GM19023 (cell line): Measurements from ENCODE around the gene MEGF9.
A peak's percentile ranks its signal among the peaks of the same experiment; 100 is the strongest.

Source experiments
- ATAC-seq: cut with Tn5 transposase; IDR thresholded peaks from one replicate; pipeline ENCODE4 v1.9.1; 2021; ENCODE audit warnings: mild to moderate bottlenecking, moderate library complexity; ENCODE audit not compliant: unreplicated experiment

The MEGF9 gene

DNA sequence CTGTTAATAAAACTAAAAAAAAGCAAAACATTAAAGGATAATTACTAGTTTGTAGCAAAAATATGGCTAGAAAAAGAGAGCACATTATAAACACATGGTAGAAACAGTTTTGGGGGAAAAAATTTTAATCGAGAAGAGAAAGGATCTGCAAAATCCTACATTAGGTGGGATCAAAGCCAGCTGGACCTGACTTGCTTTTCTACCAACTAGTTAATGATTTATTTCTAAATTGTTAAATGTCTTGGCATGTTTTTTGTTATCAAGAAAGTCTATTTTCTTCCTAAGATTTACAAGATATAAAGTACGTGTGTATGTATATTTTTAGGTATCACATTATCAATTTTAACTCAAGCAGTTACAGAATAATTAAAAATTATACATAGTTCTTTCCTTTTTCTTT is 87.2 kb downstream of the MEGF9 start:
- ATAC-seq: no peak

DNA sequence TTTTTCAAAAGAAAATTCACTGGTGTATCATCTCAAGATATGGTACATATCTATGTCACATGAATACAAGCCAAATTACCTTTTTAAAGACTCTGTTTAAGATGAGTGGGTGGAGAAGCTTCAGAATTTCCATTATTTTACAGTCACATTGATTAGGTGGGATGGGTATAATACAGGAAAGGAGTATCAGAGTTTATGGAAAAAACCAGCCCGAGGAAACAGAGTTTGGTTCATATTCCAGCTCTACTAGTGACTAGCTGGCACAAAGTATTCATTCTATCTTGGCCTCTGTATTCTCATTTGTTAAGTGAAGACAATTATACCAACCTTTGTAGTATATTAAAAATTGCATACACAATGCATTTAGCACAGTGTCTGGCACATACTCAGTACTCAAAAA is 87.8 kb downstream of the MEGF9 start:
- no peak for ATAC-seq

DNA sequence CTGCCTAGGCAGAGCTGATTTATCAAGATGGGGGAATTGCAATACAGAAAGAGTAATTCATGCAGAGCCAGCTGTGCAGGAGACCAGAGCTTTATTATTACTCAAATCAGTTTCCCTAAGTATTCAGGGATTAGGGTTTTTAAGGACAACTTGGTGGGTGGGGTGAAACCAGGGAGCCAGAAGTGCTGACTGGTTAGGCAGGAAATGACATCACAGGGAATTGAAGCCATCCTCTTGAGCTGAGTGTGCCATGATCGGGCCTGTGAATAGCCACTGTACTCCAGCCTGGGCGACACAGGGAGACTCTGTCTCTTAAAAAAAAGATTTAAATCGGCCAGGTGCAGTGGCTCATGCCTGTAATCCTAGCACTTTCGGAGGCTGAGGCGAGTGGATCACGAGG is 89.0 kb downstream of the MEGF9 start:
- no peak for ATAC-seq

DNA sequence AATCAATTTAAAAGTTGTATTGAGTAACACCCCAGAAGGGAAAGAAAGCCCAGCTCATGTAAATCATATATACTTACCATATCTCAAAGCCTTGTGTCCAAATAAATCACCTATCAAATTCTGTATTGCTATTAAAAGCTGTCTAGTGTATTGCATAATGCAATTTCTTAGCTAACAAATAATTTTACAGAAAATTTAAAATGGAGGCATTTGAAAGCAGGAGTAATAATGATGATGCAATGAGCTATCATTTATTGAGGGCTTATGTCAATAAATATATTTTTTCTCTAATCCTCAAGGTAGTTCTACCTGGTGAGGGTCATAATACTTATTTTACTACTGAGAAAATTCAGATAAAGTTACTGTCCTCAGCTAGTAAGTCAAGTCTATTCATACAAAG is 91.5 kb downstream of the MEGF9 start:
- no peak for ATAC-seq

DNA sequence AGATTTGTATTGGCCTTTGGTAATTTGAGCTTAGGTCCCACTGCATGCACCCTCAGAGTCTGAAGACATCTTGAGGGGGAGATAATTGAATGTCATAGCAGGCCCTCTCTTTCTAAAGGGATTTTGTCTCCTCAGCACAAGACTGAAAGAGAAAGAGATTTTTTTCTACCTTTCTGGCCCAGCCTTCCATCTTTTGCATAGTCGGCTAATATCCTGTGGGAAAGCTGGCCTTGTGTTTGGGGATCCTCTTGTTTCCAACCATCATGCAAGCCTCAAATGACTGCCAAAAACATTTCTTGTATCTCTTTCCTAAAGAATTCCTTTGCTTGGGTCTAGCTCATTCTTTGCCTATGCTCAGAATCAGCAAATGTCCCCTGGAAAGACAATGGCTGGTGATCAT is 92.3 kb downstream of the MEGF9 start:
- no peak for ATAC-seq

DNA sequence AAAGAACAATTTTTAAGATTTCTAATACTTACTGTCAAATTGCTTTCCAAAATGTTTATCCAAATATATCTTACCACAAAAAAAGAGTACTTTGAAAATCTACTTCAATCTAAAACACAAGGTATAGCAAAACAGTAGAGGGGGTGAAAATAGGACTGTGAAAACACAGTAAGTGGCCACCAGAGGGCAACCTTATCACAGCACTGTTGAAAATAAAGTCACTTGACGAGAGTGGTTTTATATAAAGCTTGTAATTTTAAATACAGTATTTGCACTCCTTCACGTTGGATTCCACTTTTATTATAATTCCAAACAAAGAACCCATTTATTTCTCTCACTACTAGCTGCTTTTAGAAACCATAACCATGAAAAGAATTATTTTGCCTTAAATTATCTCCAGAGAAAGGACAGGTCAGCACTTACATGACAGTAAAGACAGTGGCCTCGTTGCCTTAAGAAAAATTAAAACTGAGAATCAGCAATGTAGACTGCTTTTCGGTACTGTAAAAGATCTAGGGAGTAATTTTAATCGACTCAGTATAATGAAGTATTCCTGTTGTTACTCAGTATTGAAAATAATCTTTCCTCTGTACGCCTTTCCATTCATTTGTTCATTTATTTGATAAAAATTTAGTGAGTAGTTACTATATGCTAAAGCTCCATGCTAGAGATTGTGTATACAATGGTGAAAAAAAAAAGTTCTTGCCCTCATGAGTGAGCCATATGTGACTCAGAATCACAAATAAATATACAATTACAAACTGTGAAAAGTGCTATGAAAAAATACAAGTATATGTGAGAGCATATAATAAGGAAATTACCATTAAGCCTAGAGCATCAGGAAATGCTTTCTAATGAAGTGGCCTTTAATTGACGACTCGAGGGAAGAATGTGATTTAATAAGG is 94.3 kb downstream of the MEGF9 start:
- no peak for ATAC-seq

DNA sequence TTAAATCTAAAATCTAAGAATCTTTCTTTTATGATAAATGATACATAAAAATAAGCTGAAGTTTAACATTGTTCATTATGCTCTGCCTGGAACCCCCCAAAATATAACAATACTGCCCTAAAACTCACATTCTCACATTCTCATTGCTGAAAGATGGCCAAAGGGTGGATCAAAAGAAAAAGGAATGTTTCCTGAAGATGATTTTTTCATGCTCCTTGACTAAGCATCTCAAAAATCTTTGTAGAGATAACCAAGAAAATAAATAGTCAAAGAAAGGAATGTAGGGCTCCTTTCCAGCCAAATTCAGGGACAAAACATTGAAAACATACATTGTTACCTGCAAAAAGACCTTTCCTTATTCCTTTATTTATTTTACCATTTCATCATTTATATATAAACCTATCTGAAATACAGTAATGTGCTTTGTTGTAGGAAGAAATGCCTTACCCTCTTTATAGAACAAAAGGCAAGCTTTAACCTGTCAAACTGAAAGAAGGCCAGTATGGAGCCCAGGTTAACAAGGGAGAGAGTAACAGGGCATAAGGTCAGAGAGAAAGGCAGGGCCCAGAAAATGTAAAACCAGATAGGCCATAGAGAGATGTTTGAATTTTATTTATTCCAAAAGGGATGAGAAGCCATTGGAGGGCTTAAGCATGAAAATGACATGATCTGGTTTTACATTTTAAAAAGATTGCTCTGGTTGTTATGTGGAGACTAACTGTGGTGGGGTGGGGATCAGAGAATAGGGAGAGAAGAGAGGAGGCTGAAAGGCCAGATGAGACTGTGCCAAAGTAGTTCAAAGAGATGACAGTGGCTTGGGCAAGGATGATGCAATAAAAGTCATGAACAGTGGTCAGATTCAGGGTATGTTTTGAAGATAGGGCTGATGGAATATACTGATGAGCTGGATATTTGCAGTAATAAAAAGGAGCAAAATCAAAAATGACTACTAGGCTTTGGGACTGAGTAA is 97.0 kb downstream of the MEGF9 start:
- ATAC-seq: no peak

DNA sequence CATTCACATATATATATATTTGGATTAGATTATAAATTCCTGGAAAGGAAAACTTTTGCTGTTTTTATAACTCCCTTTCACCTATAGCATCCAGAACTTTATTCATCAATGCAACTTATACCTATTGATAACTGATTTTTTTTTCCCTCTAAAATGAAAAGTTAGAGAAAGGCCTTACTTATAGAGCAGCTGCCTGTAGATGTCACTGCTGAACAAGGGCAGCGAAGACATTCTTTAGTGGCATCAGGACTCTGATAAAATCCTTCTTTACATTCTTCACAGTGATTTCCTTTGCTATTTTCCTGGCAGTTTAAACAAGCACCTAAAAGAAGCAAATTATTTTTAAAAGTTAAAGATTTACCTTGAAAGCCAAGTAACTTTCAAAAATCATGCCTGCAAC is 102.1 kb downstream of the MEGF9 start:
- no peak for ATAC-seq

DNA sequence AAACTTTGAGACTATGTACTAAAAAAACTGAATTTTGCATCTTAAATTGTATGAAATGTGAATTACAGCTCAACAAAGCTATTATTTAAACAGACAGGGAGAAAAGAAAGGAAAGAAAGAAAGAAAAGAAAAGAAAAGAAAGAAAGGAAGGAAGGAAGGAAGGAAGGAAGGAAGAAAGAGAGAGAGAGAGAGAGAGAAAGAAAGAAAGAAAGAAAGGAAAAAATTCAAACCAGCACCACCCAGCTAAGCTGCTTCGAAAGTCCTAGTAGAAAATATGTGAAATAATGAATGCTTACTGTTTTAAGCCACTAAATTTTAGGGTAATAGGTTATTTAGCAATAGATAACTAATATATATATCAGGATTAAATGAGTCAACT is 102.6 kb downstream of the MEGF9 start:
- no peak for ATAC-seq

DNA sequence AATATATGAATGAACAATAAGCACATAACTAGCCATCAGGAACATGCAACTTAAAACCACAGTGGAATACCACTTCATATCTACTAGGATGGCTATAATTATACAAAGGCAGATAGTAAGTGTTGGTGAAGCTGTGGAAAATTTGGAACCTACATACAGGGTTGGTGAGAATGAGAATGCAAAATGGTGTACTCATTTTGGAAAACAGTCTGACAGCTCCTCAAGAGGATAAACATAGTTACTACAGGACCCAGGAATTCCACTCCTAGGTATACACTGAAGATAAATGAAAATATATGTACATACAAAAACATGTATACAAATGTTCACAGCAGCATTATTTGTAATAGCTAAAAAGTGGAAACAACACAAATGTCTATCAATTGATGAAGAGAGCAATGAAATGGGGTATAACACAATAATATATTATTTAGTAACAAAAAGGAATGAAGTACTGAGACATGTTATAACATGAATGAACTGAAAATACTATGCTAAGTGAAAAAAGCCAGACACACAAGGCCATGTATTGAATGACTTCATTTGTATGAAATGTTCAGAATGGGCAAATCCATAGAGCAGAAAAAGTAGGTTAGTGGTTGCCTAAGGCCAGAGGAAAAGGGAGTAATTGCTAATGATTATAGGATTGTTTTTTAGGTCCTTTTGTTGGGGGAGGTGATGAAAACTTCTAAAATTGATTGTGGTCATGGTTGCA is 103.1 kb downstream of the MEGF9 start:
- no peak for ATAC-seq

DNA sequence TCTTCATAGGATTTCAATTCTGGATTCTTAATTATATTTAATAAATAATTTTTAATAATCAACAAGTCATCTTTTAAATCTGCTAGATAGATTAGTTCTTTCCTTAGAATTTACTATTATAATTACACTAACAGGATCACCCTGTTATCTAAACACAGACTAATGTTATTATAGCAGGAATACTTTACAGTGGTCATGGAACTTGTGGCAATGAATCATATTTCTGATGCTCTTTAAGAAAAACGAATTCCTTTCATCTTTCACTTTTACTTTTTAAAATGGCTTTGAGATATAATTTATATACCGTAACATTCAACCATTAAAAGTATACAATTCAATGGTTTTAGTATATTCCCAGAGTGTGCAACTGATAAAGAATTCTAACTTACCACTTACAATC is 104.6 kb downstream of the MEGF9 start:
- no peak for ATAC-seq

DNA sequence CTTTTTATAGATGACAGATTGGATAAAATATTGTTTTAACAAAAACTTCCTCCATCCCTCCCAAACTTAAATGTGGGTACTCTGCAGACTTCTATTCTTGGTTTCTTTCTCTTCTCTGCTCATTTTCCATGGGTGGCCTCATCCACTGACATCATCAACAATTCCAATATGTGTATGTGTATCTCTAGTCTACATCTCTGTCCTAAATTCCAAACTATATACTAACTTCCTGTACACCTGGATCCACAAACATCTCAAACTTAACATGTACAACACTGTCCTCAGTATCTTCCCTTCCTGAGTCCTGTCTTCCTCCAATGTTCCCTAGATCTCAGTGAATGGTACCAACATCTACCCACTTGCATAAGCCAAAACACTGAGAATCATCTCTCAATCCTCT is 105.8 kb downstream of the MEGF9 start:
- no peak for ATAC-seq

DNA sequence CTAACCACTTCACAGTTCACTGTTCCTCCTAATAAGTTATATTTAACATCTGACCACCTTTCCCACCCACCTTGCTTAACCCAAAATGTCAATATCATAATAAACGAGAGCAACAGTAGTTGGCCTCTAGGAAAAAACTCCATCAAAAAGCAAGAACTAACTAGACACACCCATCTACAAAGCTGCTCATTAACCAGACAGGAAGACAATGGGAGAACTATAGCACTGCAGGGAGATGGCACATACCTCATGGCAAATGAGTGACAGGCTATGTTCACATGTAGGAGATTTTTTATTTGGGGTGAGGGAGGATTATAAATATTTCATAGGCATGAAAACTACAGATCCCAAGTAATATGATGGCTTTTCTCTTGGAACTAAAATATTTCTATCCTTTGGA is 110.7 kb downstream of the MEGF9 start:
- ATAC-seq: no peak

DNA sequence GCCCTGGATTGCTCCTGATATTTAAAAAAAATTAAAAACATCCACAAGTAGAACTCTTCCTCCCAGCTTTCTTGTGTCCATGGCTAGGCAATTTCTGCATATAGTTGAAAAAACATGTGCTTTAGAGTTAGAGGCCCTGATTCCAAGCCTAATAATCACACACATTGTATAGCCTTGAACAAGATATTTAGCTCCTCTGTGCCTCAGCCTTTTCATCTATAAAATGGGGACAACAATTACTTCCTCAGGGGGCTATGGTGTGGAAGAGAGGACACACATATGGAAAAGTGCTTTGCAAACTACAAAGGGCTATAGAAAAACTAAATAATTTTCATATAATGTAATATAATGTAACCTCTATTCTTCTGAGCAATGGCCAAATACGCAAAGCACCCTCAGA is 111.3 kb downstream of the MEGF9 start:
- no peak for ATAC-seq

DNA sequence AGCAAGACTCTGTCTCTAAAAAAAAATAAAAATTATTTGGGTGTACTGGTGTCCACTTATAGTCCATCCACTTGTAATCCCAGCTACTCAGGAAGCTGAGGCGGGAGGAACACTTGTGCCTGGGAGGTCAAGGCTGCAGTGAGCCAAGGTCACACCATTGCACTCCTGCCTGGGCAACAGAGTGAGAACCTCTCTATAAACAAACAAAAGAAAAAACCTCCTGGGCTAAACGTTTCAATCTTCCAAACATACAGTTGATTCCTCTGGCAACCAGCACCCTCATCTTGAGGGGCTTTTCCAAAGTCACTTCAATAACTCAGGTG is 120.4 kb downstream of the MEGF9 start:
- ATAC-seq: no peak

DNA sequence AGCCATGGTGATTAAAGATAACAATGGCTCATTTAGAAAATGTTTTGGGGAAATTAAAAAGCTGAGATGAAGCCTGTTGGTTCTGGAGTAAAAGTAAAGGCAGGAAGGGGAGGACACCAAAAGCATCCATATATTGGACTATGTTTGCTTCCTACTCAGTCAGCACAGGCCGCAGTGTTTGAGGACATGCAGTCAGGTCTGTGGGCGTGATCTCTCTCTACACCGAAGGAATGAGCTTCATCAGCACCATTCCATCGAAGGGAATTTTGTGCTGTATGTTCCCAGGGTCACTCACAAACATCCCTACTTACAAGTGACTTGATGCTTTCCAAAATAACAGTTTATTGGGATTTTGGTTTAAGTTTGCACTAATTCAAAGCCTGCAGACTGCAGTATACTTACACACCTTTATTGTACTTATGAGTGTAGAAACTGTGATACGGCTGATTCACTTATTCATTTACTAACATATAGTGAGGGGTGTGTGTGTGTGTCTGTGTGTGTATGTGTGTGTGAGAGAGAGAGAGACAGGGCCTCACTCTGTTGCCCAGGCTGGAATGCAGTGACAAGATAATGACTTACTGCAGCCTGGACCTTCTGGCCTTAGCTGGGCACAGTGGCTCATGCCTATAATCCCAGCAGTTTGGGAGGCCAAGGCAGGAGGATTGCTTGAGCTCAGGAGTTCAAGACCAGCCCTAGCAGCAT is 120.9 kb downstream of the MEGF9 start:
- no peak for ATAC-seq

DNA sequence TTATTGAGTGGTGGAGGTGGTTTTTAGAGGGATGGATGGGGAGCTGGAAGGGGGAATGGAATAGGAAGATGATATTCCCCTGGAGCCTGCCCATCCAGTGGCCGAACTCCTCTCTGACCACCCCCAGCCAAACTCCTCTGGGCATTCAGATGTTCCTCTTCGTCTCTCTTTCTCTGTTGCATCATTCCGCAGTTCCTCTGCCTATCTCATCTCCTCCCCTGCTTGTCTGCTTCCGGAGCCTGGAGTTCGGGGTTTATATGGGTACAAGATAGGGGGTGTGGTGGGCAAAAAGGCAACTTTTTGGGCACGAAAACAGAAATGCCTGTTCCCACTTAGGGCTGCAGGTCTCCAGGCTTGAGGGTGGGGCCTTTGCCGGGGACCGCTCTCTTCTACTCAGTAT is 122.1 kb downstream of the MEGF9 start:
- ATAC-seq: no peak

DNA sequence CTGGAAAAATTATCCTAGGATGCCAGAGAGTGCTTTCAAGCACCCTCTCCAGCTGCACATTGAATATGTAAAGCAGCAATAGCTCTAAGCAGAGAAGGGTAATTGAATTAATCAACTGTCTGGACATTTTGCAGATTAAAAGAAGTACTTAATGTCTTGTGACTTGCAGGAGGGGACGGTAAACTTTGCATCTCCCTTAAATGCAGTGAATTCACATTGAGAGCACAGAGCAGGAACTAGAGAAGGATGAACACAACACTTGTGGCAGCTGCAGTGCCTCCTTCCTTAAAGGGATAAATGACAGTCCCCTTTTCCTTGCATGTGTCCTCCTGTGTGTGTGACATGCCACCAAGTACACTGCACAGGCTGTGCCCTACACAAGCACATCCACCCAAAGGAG is 126.9 kb downstream of the MEGF9 start:
- no peak for ATAC-seq

DNA sequence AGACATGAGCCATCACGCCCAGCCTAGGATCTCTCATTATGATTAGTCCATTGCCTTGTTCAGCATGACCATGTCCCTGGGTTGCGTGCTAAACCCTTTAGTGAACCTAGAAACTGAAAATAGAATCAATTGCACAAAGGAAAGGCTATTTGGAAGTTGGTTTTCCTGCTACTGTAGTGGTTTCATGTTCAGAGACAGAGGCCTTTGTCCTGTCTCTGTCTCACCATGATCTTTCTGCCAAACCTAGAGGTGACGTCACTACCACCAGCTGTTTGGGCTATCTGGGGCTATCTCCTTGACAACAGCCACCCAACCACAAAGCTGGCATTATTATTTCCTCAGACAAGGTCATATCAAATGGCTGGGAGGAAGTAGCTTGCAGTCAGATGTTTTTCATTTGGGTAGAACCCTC is 130.3 kb downstream of the MEGF9 start:
- peak; percentile 37 for ATAC-seq

DNA sequence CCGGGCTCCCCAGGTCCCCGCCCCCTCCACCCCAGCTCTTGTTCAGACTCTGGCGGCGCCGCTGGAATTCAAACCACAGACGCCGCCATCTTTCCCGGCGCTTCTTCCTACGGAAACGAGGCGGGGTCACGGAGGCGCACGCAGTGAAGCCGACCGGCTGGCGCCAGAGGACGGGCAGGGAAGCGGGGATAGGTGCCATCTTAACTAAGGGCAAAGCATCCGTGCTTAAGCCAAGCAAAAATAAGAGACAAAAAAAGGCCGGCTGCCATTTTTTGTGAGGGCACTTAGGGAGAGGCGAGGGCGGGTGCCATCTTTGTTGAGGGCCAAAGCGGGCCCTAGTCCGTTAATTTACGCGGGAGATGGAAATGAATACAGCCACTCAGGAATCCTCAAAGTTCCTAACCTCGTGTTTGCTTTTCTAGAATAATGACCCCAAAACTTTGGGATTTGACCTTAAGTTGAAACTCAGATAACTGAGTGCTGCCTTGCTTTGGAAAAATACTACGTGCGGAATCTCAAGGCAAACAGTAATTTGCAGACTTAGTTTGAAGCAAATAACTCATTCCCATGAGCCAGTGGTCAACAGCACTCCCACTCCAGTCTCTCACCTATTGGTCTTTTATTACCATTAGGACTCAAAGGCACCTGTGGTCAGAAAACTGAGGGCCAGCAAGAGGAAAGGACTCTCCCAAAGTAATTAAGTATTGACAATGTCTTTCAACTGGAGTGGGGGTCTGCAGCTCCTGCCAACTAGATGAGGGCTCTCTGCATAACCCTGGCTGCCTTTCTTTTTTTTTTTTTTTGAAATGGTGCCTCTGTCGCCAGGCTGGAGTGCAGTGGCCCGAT is 134.0 kb downstream of the MEGF9 start, which contains the start of gene CDK5RAP2:
Gene CDK5RAP2, minus strand, starts transcription at position 117 of the 846 bp plus-strand sequence. CDS start 189 bp downstream, outside the sequence.
- peak; percentile 94 for ATAC-seq
